ENCODE measurements around the gene DNTTIP2.
A peak's percentile ranks its signal among the peaks of the same experiment; 100 is the strongest.
"Not testable (repeated sequence)": the region's sequence is repeated elsewhere in the genome, so short reads cannot be mapped to it uniquely, and the experiment has no call there.

DNTTIP2 gene

GRCh38 chr1:93876244-93876643 lies 2.8 kb downstream of the DNTTIP2 start:
- no peak for DNase-seq (ENCODE audit: extremely low read depth in 1 of 2, low read depth in 1 of 2)

GRCh38 chr1:93874025-93874651 lies 4.9 kb downstream of the DNTTIP2 start:
- DNase-seq (ENCODE audit: extremely low read depth in 1 of 2, low read depth in 1 of 2) = no peak

GRCh38 chr1:93871366-93871765 lies 7.6 kb downstream of the DNTTIP2 start:
- DNase-seq (ENCODE audit: extremely low read depth in 1 of 2, low read depth in 1 of 2) = no peak

- no peak for DNase-seq (ENCODE audit: extremely low read depth in 1 of 2, low read depth in 1 of 2)
Observed at GRCh38 chr1:93869653-93870052, 9.4 kb downstream of the DNTTIP2 start.

- not testable (repeated sequence) for DNase-seq (ENCODE audit: extremely low read depth in 1 of 2, low read depth in 1 of 2)
Observed at GRCh38 chr1:93868492-93868891, 10.5 kb downstream of the DNTTIP2 start.

- DNase-seq (ENCODE audit: extremely low read depth in 1 of 2, low read depth in 1 of 2) = no peak
Observed at GRCh38 chr1:93865253-93865652, 13.8 kb downstream of the DNTTIP2 start.

GRCh38 chr1:93864175-93864574 lies 14.8 kb downstream of the DNTTIP2 start:
- no peak for DNase-seq (ENCODE audit: extremely low read depth in 1 of 2, low read depth in 1 of 2)

GRCh38 chr1:93857653-93858052 lies 21.4 kb downstream of the DNTTIP2 start:
- not testable (repeated sequence) for DNase-seq (ENCODE audit: extremely low read depth in 1 of 2, low read depth in 1 of 2)

GRCh38 chr1:93855983-93856382 lies 23.0 kb downstream of the DNTTIP2 start:
- DNase-seq (ENCODE audit: extremely low read depth in 1 of 2, low read depth in 1 of 2) = not testable (repeated sequence)

GRCh38 chr1:93853940-93854339 lies 25.1 kb downstream of the DNTTIP2 start:
- DNase-seq (ENCODE audit: extremely low read depth in 1 of 2, low read depth in 1 of 2) = no peak

GRCh38 chr1:93851878-93852277 lies 27.1 kb downstream of the DNTTIP2 start:
- DNase-seq (ENCODE audit: extremely low read depth in 1 of 2, low read depth in 1 of 2) = no peak

GRCh38 chr1:93851327-93851712 lies 27.7 kb downstream of the DNTTIP2 start:
- no peak for DNase-seq (ENCODE audit: extremely low read depth in 1 of 2, low read depth in 1 of 2)

GRCh38 chr1:93850687-93851326 lies 28.2 kb downstream of the DNTTIP2 start:
- DNase-seq (ENCODE audit: extremely low read depth in 1 of 2, low read depth in 1 of 2) = peak in 1 of 2 donors; percentile 40

- DNase-seq (ENCODE audit: extremely low read depth in 1 of 2, low read depth in 1 of 2) = no peak
Observed at GRCh38 chr1:93848350-93848883, 30.6 kb downstream of the DNTTIP2 start.

GRCh38 chr1:93847811-93848288 lies 31.2 kb downstream of the DNTTIP2 start:
- DNase-seq (ENCODE audit: extremely low read depth in 1 of 2, low read depth in 1 of 2) = peak; percentile 33 to 44

- DNase-seq (ENCODE audit: extremely low read depth in 1 of 2, low read depth in 1 of 2) = peak; percentile 61 to 71
Observed at GRCh38 chr1:93846992-93847810, 31.8 kb downstream of the DNTTIP2 start.

GRCh38 chr1:93846206-93846991 lies 32.6 kb downstream of the DNTTIP2 start:
- peak; percentile 65 to 68 for DNase-seq (ENCODE audit: extremely low read depth in 1 of 2, low read depth in 1 of 2)

GRCh38 chr1:93845538-93846205 lies 33.3 kb downstream of the DNTTIP2 start:
- DNase-seq (ENCODE audit: extremely low read depth in 1 of 2, low read depth in 1 of 2) = peak in 1 of 2 donors; percentile 14

- DNase-seq (ENCODE audit: extremely low read depth in 1 of 2, low read depth in 1 of 2) = no peak
Observed at GRCh38 chr1:93844262-93845045, 34.6 kb downstream of the DNTTIP2 start.
